ENCODE data around the gene CMTM7.

The CMTM7 gene, protein sequence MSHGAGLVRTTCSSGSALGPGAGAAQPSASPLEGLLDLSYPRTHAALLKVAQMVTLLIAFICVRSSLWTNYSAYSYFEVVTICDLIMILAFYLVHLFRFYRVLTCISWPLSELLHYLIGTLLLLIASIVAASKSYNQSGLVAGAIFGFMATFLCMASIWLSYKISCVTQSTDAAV

DNA sequence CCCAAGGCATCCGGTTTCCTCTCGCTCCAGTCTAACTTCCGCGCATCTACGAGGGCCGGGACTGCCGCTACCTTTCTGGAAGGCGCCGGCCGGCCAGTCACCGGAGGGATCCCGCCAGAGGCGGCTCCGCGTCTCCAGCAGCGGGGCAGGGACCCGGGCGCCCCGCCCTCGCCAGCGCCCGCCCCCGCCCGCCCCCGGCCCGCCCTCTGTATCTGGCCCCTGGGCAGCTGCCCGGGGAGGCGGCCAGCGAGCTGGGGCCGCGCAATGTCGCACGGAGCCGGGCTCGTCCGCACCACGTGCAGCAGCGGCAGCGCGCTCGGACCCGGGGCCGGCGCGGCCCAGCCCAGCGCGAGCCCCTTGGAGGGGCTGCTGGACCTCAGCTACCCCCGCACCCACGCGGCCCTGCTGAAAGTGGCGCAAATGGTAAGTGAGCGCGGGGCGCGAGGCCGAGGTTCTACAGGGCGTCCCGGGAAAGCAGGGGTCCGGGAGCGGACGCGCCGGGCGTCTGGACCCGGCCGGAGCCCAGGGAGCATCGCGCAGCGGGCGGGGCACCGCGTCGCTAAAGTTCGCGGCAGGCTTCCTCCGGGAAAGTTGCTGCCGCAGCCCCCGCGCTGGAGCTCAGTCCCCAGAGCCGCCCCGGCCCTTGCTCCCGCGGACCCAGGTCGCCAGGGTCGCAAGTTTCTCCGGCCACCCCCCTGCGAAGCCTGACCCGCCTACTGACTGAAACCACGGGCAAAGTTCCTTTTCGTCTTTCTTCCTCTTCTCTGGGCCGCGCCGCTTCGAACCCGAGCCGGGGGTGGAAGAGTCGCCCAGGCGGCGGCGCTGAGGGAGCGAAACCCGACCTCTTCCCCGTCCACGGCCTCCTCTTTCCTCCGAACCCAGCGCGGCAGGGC lies at the start of gene CMTM7:
Gene CMTM7, plus strand, starts transcription at position 211 of the 893 bp plus-strand sequence. Its CDS starts 54 bp downstream, at position 265.
- no peak for DNase-seq

DNA sequence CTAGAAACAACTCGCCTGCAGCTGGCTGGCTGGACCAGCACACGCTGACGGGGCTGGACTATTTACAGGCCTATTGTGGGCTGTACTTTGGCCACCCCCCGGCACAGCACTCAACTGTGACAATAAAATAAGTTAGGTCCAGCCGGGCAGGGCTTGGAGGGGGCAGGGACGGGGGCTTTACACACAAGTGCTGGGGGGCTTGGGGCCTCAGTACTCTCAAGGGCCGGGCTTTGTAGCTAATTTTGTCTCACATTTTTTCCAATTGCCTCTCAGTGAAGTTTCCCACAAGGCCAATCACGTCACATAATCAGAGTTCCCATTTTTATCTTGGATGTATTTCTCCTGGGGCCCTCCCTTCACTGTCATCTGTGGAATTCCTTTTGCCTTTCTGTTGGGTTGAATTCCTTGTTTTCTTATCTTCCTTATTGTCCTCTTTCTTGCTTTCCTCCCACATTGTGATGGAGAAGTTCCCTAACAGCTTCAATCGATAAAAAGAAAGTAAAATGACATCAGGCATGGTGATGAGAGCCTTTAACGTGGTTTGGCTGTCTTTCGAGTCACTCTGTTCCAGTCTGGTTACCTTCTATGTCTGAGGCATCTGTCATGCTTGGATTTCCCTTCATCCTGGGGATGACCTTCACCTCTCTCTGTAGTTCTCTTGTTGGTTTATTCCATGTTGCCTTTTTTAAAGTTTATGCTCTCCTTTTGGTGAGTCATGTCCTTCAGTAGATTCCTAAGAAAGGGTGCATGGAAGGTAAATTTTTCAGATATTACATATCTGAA lies 44.1 kb upstream of the CMTM7 start:
- no peak for DNase-seq

DNA sequence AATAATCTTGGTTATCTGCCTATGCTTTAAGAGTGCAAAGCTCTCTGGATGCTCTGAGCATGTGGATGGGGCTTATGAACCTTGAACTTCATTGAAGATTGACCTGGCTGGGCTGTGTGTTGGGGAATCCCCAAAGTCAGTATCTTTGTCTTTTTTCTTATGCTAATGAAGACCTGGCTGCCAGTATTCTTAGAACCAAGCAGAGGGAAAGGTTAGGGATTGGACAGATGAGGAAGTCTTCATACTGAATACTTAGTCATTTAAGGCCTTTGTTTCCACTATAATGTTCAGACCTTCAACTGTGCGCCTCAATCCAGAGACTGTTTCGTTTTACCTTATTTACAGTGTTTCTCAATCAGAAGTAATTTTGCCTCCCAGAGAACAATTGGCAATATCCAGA lies 42.5 kb upstream of the CMTM7 start:
- no peak for DNase-seq

DNA sequence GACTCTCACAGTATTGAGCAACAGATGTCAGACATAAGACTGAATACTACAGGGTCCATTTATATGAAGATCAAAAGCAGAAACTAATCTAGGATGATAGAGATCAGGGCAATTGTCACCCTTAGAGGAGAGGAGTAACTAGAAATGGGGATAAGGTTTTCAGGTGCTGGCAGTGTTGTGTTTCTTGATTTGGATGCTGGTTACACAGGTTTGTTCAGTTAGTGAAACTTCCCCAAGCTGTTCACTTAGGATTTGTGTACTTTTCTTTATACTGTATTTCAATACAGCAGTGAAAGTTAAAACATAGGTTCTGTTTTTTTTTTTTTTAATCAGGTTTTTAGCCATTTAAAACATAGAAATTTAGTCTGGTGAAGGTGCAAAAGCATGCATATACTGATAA lies 39.1 kb upstream of the CMTM7 start:
- no peak for DNase-seq

DNA sequence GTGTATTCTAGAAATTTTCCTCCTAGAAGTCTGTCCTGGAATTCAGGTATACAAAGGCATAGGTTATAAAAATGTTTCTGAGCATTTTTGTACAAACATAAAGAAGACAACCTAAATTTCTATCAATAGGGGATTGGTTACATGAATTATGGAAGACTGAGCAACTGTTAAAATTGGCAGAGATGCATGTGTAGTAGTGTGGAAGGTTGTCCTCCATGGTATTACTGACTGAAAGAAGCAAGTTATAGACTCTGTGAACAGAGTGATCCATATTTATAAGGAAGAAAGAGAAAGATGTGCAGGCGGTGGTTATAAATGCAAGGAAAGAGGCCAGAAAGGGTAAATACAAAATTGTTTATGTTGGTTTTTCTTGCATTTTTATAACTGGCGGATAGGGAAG lies 38.3 kb upstream of the CMTM7 start:
- no peak for DNase-seq

DNA sequence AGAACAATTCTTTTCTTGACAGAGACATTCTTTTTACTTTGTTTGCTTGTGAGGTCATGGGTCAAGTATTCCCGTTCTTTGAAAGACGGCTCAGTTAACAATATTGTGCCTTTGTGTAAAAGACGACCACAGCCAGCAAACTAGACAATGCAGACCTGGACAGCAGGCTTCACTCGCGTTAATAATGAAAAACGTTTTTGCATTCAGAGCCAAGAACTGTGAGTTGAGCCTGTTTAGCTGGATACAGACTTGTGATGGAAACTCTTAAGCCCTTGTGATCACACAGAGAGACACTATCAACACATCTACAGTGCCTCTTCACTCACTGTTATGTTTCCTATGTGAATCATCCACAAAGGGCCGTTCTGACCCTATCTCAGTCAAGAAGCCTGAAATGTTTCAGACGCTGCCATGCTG lies 37.3 kb upstream of the CMTM7 start:
- DNase-seq, result peak; percentile 45

DNA sequence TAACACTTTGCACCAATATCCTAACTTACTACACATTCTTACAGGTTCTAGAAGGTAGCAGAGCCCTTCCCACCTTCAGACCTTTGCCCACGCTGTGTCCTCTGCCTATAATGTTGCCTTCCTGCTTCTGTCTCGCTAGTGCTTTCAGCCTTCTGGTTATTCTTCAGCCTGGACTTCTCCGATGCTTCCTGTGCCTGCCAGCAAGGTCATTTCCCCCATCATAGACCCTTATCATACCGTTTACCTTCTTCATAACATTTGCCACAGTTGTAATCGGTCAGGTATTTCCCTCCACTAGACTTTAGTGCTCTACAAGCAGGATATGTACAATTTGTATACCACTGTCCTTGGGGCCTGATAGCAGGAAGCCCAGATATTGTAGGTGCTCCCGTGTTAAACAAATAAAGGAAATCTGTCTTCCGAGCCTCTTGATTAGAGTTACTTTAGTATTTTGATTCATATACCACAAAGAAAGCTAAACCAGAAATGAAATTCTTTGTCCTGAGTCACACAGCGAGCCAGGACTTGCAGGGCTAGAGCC lies 35.8 kb upstream of the CMTM7 start:
- no peak for DNase-seq

DNA sequence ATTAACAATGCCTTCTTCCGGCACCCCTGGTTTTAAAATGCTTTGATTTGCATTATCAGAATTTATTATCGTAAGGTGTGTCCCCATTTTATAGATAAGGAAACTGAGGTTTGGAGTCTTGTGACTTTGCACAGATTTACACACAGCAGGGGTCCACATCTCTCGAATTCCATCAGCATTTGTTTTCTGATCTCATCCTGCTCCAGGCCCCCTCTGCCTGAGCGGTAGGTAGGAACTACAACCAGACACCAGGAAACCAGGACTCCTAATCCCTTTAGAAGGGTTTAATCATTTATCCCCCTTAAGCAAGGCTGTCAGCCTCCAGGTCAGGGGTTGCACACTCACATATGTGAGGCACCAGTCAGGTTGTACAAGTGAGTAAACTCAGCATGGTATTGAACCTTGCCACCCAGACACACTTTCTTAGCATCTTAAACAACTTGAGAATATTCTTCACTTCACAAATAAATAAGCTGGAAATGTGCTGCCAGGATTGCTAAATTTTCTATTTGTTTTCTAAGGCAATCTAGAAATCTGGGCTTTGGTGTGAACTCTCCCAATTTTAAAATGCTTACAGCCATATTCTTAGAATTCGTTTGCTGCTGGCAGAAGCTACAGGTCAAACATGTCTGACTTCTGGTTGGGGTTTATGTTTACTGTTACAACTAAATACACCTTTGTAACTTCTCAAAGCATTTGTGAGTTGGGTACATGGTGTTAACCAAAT lies 31.7 kb upstream of the CMTM7 start:
- no peak for DNase-seq

DNA sequence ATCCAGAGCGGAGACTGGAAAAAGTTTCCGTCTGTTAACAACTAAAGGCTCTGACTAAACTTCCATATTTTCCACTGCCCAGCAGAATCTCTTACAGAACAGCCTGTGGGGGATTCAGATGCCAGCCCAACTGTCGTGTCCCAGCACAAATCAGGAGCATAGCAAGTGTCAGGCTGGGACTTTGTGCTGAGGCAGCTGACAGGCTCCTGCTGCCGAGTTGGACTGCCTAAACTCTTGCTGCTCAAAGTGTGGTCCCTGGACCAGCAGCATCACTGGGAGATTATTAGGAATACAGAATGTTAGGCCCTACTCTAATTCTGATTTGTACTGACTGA lies 31.2 kb upstream of the CMTM7 start:
- no peak for DNase-seq

DNA sequence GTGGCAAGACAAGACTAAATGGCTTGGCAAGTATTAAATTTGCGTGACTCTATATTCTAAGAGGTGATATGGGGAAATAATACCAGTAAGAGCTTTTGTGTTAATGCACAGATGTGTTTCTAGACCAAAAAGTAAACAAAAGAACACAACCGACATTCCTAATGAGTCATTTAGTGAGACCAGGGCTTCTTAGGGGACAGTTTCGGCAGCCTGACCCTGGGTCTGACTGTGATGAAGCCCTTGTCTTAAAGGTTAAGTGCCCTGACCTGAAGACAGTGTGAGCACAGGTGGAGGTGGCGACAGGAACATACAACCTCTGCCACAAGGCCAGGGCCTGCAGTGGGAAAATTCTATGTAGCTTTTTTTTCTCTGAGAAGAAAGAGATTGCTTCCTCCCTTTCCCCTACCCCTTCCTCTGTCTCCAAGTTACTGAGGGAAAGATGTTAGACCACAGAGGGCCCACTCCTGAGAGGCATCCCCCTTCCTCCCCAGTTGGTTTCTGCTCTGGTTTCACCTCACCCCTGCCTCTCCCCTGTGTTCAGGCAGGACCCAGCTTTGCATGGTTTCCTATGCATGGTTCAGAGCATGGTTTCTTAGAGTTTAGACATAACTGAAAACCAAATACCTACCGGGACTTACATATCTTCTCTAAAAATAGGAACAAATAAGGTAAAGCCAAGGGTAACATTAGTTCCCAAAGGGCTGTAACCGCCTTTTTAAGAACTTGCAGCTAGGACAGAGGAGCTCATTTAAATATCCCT lies 24.8 kb upstream of the CMTM7 start:
- no peak for DNase-seq

DNA sequence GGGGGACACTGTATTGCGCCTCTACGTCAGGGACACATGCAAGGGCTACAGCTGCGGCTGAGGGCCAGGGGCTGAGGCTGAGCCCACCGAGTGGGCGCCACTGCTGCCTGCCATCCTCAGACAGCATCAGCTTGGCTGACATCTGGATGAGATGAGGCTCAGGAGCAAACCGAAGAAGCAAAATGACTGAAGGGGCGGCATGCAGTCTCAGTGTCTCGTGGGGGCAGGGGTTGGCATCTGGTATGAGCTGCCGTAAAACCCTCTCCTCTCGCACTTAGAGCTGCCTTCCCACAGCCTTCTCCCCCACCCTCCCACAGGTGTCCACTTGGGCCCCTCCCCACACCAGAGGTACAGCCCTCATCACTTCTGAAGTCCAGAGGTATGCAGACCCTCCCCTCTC lies 24.2 kb upstream of the CMTM7 start:
- DNase-seq, result no peak

DNA sequence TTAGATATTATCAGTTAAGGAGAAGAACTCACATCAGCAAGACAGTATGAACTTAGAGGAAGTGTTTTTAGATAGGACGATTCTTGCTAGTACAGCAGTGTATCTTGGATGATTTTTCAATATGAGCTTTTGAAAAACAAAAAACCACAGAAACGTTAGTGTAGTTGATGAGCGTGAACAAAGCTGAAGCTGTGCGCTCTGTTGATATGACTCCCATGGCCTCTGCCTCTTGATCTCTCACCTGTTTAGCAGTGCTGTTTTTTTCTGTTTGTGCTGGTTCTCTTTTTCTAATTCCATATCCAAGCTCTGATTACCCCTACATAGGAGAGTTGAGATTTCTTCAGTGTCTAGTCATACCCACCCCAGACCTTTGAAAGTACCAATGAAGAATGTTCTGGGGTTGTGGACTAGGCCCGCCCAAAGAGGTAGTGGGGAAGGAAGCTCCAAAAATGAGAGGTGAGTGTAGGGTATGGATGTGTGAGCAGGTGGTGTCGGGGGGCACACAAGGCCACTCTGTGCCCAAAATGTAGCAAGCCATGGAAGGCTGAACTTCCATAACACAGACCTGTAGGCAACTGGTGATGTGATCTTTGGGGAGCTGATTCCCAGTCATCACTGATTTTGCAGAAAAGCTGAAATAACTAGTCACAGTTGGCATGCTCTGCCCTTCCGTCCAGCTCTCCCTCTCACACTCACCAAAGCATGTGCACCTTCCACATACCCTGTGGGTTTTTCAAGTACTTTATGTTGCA lies 20.0 kb upstream of the CMTM7 start:
- no peak for DNase-seq

DNA sequence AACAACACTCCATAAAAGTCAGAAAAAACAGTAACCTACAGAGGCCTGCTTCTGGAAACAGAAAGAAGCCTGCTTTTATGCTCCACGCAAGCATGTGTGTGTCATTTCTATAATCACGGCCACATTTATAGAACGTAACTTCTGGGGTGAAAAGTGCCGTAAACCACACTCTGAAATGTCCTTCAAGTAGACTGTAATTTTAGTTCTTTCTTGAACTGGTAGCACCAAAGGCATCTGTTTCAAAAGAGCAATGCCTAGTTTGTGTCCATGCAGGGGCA lies 19.5 kb upstream of the CMTM7 start:
- no peak for DNase-seq

DNA sequence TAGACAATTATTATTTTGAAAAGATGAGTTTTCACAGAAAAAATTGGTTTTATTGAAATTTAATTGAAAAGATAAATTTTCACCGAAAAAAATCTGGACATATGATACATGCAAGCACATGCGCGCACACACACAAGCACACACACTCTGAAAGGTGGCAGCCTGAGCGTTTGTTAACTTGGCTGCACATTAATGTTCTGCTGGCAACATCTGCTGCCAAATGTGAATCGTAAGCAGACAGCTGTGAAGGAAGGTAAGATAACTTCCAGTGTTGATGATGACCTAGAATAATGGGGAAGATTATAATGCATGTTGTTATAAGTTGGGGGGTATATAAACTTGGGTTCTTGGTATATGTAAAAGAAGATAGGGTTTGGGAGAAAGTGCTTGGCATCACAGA lies 18.4 kb upstream of the CMTM7 start:
- no peak for DNase-seq

DNA sequence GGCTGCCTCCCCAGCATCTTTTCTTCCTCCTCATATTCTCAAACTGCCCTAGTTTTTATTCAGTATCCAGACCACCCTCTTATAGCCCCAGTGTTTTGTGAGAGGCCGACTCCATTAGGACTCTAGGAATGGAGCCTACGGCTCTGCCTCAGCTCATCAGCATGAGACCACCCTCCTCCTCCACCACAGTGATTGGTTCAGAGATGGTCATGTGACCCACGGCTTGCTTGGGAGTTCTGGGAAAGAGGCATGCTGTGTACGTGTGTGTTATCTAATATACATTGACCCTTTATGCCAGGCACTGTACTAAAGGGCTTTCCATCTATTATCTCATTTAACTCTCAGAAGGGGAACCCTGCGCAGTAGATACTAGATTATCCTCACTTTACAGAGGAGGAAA lies 17.8 kb upstream of the CMTM7 start:
- DNase-seq, result no peak

DNA sequence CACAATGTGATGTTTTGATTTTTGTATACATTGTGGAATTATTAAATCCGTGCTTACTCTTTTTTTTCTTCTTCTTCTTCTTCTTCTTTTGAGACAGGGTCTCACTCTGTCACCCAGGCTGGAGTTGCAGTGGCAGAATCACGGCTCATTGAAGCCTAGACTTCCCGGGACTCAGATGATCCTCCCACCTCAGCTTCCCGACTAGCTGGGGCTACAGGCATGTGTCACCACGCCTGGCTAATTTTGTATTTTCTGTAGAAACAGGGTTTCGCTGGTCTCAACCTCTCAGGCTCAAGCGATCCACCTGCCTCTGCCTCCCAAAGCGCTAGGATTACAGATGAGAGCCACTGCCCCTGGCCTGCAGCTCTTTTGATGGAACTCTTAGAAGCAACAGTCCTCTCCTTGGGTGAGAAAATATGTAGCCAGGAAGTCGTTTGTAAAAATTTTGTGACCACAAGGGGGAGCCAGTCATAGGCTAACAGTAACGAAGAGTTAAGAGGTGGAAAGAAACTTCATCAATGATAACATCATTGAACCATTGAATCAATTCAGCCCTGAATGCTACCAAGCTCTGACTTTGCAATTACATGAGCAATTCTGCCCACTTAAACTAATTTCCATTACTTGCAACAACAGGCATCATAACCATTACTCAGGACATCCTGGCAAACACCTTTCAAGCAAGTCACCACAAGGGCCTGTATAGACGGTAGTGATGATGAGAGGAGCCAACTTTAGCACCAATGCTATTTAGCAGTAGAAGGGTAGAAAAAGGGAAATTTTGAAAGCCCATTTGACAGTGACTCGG lies 16.7 kb upstream of the CMTM7 start:
- DNase-seq, result peak; percentile 46

DNA sequence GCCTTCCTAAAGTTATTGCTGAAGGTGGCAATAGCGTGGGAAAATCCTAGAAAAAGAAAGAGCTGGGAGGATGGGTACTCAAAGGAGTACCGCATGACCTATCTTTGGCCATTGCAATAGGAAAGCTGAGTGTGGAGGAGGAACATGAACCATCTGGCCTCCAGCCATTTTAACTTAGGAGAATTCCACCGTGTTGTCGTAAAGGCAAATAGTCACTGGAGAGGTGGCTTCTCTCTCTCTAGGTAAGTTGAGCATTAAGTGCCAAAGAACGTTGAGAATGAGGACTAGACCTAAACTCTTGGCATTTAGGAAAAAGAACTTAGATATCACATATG lies 16.1 kb upstream of the CMTM7 start:
- DNase-seq, result no peak

DNA sequence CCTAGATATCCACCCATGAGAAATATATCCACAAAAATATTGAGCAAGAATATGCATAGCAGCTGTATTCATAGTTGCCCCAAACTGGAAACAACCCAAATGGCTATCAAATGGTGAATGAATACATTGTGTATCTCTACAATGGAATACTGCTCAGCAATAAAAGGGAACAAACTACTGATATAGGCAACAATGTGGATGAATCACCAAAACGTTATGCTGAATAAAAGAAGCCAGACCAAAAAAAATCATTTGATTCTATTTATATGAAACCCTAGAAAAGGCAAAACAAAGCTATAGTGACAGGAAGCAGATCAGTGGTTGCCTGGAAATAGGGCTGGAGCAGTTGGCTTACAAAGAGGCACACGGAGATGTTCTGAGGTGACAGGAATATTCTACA lies 15.5 kb upstream of the CMTM7 start:
- DNase-seq, result no peak

DNA sequence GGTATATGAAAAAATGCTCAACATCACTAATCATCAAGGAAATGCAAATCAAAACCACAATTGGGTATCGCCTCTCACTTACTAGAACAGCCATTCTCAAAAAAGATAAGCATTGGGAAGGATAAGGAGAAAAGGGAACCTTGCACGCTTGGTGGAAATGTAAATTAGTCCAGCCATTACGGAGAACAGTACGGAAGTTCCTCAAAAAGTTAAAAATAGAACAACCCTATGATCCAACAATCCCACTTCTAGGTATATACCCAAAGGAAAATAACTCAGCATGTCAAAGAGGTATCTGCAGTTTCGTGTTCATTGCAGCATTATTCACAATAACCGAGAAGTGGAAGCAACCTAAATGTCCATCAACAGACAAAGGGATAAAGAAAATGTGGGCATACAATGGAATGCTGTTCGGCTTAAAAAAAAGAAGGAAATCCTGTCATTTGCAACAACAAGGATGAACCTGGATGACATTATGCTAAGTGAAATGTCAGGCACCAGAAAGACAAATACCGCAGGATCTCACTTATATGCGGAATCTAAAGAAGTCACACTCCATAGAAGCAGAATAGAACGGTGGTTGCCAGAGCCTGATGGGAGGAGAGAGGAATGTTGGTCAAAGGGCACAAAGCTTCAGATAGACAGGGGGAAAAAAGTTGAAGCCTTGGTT lies 11.7 kb upstream of the CMTM7 start:
- DNase-seq, result no peak

DNA sequence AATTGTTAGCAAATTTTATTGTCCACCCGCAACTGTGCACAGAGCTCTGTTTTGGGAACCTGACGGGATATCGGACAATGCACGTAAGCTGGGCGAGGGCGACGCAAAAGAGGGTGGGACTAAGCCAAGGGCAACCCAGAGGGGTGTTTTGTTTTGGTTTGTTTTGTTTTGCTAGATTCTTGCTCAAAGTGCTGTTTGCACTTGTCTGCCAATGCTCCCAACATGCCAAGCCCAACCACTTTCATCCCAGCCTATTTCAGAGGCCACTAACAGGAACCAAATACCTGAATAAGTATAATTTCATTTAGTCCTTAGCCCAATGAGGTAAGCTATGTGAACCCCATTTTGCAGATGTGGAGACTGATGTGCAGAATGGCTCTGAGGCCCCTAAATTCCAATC lies 9.7 kb upstream of the CMTM7 start:
- no peak for DNase-seq
